WTC11 (cell line): Measurements from ENCODE around the gene STAT3. TPM values are rescaled to one million over a fixed set of nuclear protein-coding genes. Genes with fewer than 3 reads are reported as not detected.
A peak's percentile ranks its signal among the peaks of the same experiment; 100 is the strongest.

Source experiments
- ATAC-seq: fragments of 200-7000 bp; cut with Tn5 transposase; 2 replicates; pipeline ENCODE4 v1.10.0; 2021; ENCODE audit warnings: mild to moderate bottlenecking, moderate library complexity
- CTCF ChIA-PET: fragments of 300-600 bp; sonication (Branson Sonifier 250); formaldehyde crosslinking; loops from one replicate; lab custom pipeline; 2021; ENCODE audit warnings: antibody characterized with exemption; lab: Charles Lee
- POLR2A ChIA-PET: fragments of 350-600 bp; sonication (Branson Sonifier 250); formaldehyde crosslinking; loops from one replicate; lab custom pipeline; 2021; ENCODE audit warnings: antibody characterized with exemption; lab: Charles Lee
- DNase-seq: peaks from one replicate; pipeline ENCODE4 v3.0.0; 2021; ENCODE audit warnings: low spot score
- H3K27ac Mint-ChIP-seq: 2 replicates; pipeline ENCODE4 v1.8.0; 2021; ENCODE audit warnings: mixed read lengths
- H3K27me3 Mint-ChIP-seq: 2 replicates; pipeline ENCODE4 v1.8.0; 2021; ENCODE audit warnings: low read depth, mild to moderate bottlenecking, moderate library complexity, mixed read lengths
- H3K36me3 Mint-ChIP-seq: 2 replicates; pipeline ENCODE4 v1.8.0; 2021; ENCODE audit warnings: mixed read lengths
- H3K4me1 Mint-ChIP-seq: 2 replicates; pipeline ENCODE4 v1.8.0; 2022; ENCODE audit warnings: mixed read lengths
- H3K4me3 Mint-ChIP-seq: 2 replicates; pipeline ENCODE4 v1.8.0; 2021; ENCODE audit warnings: mild to moderate bottlenecking, moderate library complexity, mixed read lengths
- H3K9me3 Mint-ChIP-seq: 2 replicates; pipeline ENCODE4 v1.8.0; 2021; ENCODE audit warnings: mixed read lengths
- AFF4 ChIP-seq: sonication (generic); formaldehyde crosslinking; IDR thresholded peaks from 2 replicates; pipeline ENCODE4 v1.8.1; 2023; ENCODE audit warnings: mild to moderate bottlenecking, missing genetic modification reagents, borderline replicate concordance
- ARID4B ChIP-seq: sonication (generic); formaldehyde crosslinking; IDR thresholded peaks from 2 replicates; pipeline ENCODE4 v1.8.0; 2023; ENCODE audit warnings: missing genetic modification reagents, mild to moderate bottlenecking, borderline replicate concordance
- ATF1 ChIP-seq: sonication (generic); formaldehyde crosslinking; IDR thresholded peaks from 2 replicates; pipeline ENCODE4 v1.8.1; 2023; ENCODE audit warnings: mild to moderate bottlenecking, moderate library complexity, missing genetic modification reagents
- CTCF ChIP-seq: fragments of 200-600 bp; IDR thresholded peaks from 2 replicates; pipeline ENCODE4 v1.8.0; 2022; ENCODE audit warnings: antibody characterized with exemption
- E2F5 ChIP-seq: sonication (generic); formaldehyde crosslinking; IDR thresholded peaks from 2 replicates; pipeline ENCODE4 v1.8.1; 2022; ENCODE audit warnings: mild to moderate bottlenecking, moderate library complexity, missing genetic modification reagents
- FOXK1 ChIP-seq: sonication (generic); formaldehyde crosslinking; IDR thresholded peaks from 2 replicates; pipeline ENCODE4 v1.8.0; 2022; ENCODE audit warnings: mild to moderate bottlenecking, moderate library complexity, missing genetic modification reagents
- GABPB1 ChIP-seq: sonication (generic); formaldehyde crosslinking; IDR thresholded peaks from 2 replicates; pipeline ENCODE4 v1.8.1; 2023; ENCODE audit warnings: mild to moderate bottlenecking, missing genetic modification reagents
- GTF2I ChIP-seq: fragments of 250-450 bp; sonication (Bioruptor Pico); conservative IDR thresholded peaks from 2 replicates; pipeline ENCODE4 v1.4.0; 2021; ENCODE audit warnings: mild to moderate bottlenecking
- IRF1 ChIP-seq: sonication (generic); formaldehyde crosslinking; IDR thresholded peaks from 2 replicates; pipeline ENCODE4 v1.8.0; 2023; ENCODE audit warnings: missing genetic modification reagents
- JUN ChIP-seq: sonication (generic); formaldehyde crosslinking; IDR thresholded peaks from 2 replicates; pipeline ENCODE4 v1.8.0; 2023; ENCODE audit warnings: mild to moderate bottlenecking, missing genetic modification reagents
- MXD4 ChIP-seq: fragments of 250-450 bp; sonication (Bioruptor Pico); IDR thresholded peaks from 2 replicates; pipeline ENCODE4 v1.8.0; 2021; ENCODE audit warnings: mild to moderate bottlenecking, moderate library complexity, borderline replicate concordance
- NR2C2 ChIP-seq: sonication (generic); formaldehyde crosslinking; IDR thresholded peaks from 2 replicates; pipeline ENCODE4 v1.8.0; 2022; ENCODE audit warnings: mild to moderate bottlenecking, missing genetic modification reagents
- RELA ChIP-seq: sonication (generic); formaldehyde crosslinking; IDR thresholded peaks from 2 replicates; pipeline ENCODE4 v1.8.1; 2022; ENCODE audit warnings: missing genetic modification reagents, mild to moderate bottlenecking, borderline replicate concordance
- USF1 ChIP-seq: sonication (generic); formaldehyde crosslinking; IDR thresholded peaks from 2 replicates; pipeline ENCODE4 v1.8.0; 2022; ENCODE audit warnings: mild to moderate bottlenecking, missing genetic modification reagents
- USF2 ChIP-seq: sonication (generic); formaldehyde crosslinking; IDR thresholded peaks from 2 replicates; pipeline ENCODE4 v1.8.1; 2023; ENCODE audit warnings: mild to moderate bottlenecking, missing genetic modification reagents, moderate library complexity
- ZNF423 ChIP-seq: fragments of 250-450 bp; sonication (Bioruptor Pico); IDR thresholded peaks from 2 replicates; pipeline ENCODE4 v2.1.2; 2022; ENCODE audit warnings: mild to moderate bottlenecking, moderate library complexity
- total RNA-seq: library from RNA; stranded (reverse); gene quantifications from 3 replicates; pipeline ENCODE4 v1.2.3, GENCODE V29; 2021

The STAT3 gene
- total RNA-seq, 1 experiment from 2014 or later: 98.0 TPM

GRCh38 chr17:42288803-42289610 is 99.2 kb downstream of the STAT3 start (continued):
- TF ChIP-seq ARID4B (CRISPR knock-in tag) (no peak), RELA (CRISPR knock-in tag) (no peak; the same call in 1 of the 2 replicates), CTCF (no peak), FOXK1 (CRISPR knock-in tag) (no peak), E2F5 (CRISPR knock-in tag) (0 out of 2 replicates have a peak, but pooled peaks have one; percentile 12), AFF4 (0 out of 2 replicates have a peak, but pooled peaks have one; percentile 35), NR2C2 (CRISPR knock-in tag) (no peak)

- peak; percentile 71 for DNase-seq
- CTCF ChIA-PET: interaction anchor here (0.8 to 2.6 kb wide), 11 partner anchors 9 to 239 kb away, joined by 3 to 20 read pairs (median 4); no protein-coding TSS in a partner anchor
- Mint-ChIP-seq H3K27me3 (peaks cover 35% of the 10 kb centered on the region), H3K4me1 (peaks cover 16% of the 10 kb centered on the region), H3K36me3 (no peaks in the 10 kb centered on the region), H3K27ac (peak within 1 kb of the TSS; percentile 60; the same call in 1 of the 2 replicates), H3K9me3 (no peaks in the 10 kb centered on the region), H3K4me3 (peak within 1 kb of the TSS; percentile 70)
- POLR2A ChIA-PET: interaction anchor here (1.2 kb wide), 1 partner anchor 11 kb away, joined by 3 read pairs; no protein-coding TSS in a partner anchor
- peak; percentile 79 for ATAC-seq
- 0 out of 2 replicates have a peak, but pooled peaks have one; percentile 28 for TF ChIP-seq GTF2I (CRISPR knock-in tag)
- TF ChIP-seq ATF1 (CRISPR knock-in tag): no peak
- 0 out of 2 replicates have a peak, but pooled peaks have one; percentile 45 for TF ChIP-seq USF1 (CRISPR knock-in tag)
- TF ChIP-seq ZNF423 (CRISPR knock-in tag): peak; percentile 54
- TF ChIP-seq E2F5 (CRISPR knock-in tag): 0 out of 2 replicates have a peak, but pooled peaks have one; percentile 31
- no peak for TF ChIP-seq GABPB1
- no peak for TF ChIP-seq IRF1
- peak; percentile 50; the same call in 1 of the 2 replicates for TF ChIP-seq JUN (CRISPR knock-in tag)
- peak; percentile 43 for TF ChIP-seq USF2
- no peak for TF ChIP-seq MXD4 (CRISPR knock-in tag)
Measured at GRCh38 chr17:42287977-42288802, 100.1 kb downstream of the STAT3 start, which contains the start of gene STAT5A. TSS of gene STAT5A (plus strand) at chr17:42288498. CDS start at chr17:42289412, 914 bp downstream.
